HG02884 (cell line): ENCODE data around the gene KLHL33.
A peak's percentile ranks its signal among the peaks of the same experiment; 100 is the strongest.

ENCODE experiments used
- ATAC-seq: cut with Tn5 transposase; IDR thresholded peaks from one replicate; pipeline ENCODE4 v1.9.1; 2021; ENCODE audit warnings: mild to moderate bottlenecking, moderate library complexity; ENCODE audit not compliant: unreplicated experiment

KLHL33 gene

DNA sequence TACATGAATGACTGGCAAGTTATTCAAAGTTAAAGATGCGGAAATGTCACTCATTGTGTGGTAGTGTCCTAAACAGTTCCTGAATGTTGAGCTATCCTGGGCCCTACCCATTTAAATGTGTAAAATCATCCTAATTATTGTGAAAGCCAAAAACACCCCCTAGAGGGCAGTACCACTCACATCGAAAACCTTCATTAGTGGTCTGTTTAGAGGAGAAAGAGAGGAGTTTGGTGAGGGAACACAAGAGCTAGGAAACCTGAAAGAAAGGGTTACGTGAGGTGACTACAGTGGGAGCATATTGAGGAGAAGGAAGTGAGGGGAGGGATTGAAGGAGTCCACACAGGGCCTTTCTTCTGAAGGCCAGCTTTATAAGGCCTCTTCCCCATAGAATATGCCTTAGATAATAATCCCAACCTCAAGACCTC, 20.2 kb downstream of the KLHL33 start:
- ATAC-seq: peak; percentile 44

- ATAC-seq: no peak
Observed at GRCh38 chr14:20413744-20414082, 22.3 kb downstream of the KLHL33 start.

DNA sequence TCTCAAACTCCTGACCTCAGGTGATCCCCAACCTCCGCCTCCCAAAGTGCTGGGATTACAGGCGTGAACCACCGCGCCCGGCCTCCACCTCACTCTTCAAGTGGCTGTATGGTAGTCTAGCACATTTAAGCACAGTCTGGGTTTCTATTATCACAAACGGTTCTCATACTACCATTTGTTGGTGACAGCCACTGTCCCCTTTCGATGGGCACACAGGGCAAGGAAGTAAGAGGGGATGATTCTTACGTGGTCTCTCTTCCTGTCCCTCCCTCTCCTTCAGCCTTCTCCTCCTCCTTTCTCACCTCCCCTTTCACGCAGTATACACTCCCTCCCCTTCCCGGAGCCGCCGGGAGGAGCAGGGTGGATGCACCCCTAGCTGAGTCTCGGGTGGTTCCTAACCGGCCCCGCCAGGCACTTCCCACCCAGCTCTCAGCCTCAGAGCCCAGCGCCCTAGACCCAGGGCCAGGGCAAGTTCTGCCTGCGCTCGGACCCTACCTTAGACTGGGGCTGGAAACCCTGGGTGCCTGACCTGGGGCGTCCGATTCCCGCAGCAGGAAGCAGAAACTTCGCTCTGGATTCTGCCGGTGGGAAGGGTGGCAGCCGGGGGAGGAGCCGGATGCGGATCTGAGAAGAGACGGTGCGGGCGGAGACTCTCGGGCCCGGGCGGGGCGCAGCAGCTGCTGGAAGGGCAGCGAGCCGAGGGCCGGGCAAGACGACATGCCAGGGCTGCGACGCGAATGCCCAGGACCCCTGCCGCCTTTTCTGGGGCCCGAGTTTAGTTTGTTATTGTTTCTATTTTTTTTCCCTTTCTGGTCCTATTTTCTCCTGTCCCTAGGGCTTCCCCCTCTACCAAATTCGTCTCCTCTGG, 22.9 kb downstream of the KLHL33 start, which contains the start of gene TEP1:
TEP1 (minus strand) TSS at position 626 of the 868 bp plus-strand sequence. CDS start 5,062 bp downstream, outside the sequence.
- ATAC-seq: peak; percentile 56

- ATAC-seq: peak; percentile 43
Observed at GRCh38 chr14:20412411-20412810, 23.6 kb downstream of the KLHL33 start.

DNA sequence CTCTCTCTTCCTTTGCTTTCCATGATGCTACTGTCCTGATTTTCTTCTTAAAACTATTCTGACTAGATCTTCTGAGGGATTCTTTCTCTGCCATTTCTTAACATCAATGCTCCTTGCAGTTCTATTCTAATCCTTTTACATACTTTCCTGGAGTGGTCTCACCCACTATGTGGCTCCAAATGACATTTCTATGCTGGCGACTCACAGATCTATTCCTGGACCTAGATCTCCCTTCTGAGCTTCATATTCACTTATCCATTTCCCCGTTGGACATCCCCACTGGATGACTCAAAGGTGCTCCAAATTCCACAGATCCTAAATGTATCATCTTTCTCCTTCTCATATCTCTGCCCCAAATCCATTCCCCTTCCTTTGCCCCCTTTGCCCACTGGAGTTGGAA, 26.7 kb downstream of the KLHL33 start:
- no peak for ATAC-seq

GRCh38 chr14:20403521-20403920, 32.4 kb downstream of the KLHL33 start:
- no peak for ATAC-seq

- no peak for ATAC-seq
Observed at GRCh38 chr14:20400965-20401593, 34.9 kb downstream of the KLHL33 start.

DNA sequence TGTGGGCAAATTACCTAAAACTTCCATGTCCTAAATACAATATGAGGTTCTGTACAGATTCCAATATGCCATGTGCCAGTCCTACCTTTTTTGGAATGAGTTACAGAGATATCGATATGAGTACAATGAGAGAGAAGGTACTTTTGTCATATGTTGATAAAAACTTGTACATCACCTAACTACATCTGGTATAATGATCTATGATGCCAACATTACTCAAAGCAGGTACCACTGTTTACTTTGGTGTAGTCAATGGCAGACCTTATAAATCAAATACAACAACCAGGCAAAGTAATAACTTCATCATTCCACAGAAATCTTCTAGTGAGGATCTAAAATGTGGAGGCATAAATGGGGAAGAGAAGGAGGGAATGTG, 35.4 kb downstream of the KLHL33 start:
- ATAC-seq: no peak

DNA sequence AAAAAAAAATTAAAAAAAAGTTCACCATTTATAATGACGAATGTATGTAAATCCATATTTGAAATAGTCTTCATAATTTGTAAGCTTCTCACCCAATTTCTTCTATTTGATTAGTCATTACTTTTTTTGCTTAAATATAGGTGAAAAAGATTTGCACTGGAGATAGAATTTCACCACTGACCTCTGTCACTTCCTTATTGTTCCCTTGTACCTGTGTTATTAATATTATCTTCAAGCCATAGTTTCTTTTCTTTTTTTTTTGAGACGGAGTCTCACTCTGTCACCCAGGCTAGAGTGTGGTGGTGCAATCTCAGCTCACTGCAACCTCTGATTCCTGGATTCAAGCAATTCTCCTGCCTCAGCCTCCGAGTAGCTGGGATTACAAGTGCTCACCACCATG, 38.5 kb downstream of the KLHL33 start:
- no peak for ATAC-seq

- ATAC-seq: no peak
Observed at GRCh38 chr14:20391505-20391904, 44.5 kb downstream of the KLHL33 start.

GRCh38 chr14:20388159-20388558, 47.8 kb downstream of the KLHL33 start:
- no peak for ATAC-seq

DNA sequence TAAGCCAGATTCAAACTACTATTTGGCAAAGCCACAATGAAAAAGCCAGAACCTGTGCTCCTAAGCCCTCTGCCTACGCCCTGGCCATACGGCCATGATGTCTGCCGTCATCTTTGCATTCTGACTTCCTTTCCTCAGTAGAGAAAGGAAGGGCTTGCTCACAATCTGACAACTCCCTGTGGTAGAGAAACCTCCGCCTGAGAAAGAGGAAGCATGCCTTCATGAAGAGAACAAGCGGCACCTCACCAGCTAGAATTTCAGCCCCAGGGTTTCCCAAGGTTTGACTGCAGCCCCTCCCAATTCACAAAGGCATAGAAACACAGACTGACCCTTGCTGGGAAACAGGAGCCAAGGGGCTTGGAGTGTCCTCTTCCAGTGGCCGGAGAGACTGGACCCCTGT, 48.4 kb downstream of the KLHL33 start:
- ATAC-seq: peak; percentile 79

DNA sequence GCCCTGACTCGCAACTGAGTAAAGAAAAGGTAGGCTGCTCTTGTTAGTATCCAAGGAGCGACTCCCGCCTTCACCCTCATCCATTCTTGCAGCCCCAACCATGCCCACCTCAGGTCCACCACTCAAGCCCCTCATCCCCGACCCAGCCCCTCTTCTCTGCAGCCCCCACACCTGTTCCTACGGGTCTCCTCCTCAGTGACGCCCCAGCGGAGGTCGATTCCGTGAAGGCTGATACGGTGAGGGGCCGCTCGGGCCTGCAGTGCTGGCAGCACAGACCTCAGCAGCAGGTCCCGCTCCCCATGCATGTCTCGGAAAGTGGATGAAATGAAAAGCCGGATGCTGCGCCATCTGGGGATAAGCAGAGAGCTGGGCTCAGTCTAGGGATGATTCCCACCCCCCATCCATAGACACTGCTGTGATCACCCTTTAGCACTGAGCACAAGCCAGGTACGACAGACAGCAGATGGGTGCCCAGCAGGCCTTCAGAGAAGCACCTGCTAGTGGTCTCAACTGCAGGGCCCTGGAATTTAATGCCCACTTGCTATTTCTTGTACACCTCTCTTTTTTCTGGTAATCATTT, 49.6 kb downstream of the KLHL33 start:
- ATAC-seq: no peak

DNA sequence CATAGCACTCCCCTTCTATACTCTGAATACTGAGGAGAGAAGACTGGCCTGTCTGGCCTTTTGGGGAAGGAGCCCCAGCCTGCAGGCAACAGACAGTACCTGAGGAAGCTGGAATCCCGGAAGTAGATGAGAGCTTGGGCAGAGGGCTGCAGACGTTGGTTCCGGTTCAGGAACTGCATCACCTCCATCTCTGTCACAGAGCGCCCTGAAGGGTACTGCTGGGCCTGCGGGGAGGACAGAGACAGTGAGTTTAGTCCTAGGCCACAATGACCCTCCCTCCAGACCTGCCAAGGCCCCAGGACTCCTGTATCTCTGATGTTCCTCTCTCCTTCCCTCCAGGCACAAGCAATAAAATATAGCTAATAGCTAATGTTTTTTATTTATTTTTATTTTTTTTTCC, 51.1 kb downstream of the KLHL33 start:
- ATAC-seq: no peak

DNA sequence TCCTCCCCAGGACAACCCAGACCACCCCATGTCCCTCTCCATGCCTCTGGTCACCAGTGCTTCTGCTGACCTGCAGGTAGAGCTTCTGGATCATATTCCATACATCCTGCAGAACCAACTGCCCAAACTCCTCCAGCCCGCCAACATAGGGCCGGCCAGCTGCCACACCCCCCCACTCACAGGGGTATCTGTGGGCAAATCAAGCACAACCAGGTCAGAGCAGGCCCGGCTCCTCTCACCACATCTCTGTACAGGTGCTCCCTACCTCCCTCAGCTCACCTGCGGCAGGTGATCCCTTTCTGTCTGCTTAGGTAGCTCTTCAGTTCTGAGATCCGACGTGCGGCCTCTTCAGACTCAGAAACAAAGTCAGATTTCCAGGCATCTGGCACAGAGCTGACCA, 51.6 kb downstream of the KLHL33 start:
- ATAC-seq: no peak

DNA sequence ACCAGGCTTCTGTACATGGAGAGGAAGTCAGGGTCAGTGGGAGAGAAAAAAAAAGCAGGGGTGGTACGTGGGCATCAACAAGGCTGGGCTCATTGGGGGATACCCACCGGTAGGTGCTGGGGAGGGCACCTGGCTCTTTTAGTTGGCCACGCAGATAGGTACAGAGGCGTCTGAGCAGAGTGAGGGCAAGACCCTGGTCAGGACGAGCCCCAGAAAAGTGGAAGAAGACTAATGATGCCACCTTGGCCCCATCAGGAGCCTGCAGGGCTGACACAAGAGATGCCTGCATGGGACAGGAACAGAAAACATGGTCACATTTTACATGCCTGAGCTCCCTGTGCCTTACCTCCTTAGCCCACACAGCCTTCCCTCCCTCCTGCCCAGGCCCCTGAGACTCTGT, 52.3 kb downstream of the KLHL33 start:
- ATAC-seq: no peak

DNA sequence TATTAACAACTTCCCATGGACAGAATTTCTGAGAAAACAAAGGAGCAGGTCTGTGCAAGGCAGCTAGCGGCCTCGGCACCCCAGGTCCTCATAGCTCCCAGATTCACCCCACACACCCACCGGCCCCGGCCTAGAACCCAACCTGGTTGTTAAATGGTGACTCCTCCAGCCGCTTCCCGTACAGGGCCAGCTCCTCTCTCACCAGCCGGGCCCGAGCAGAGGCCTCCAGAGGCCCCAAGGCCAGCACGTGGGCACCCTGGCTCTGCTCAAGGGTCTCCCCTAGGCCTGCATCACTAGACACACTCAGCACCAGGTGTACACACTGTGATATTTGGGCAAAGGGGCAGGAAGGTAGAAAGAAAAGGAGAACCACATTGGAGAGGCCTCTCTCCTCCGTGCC, 52.9 kb downstream of the KLHL33 start:
- ATAC-seq: no peak

- ATAC-seq: no peak
Observed at GRCh38 chr14:20382526-20382925, 53.4 kb downstream of the KLHL33 start.

- no peak for ATAC-seq
Observed at GRCh38 chr14:20381341-20381740, 54.6 kb downstream of the KLHL33 start.

- no peak for ATAC-seq
Observed at GRCh38 chr14:20380681-20381080, 55.3 kb downstream of the KLHL33 start.

- no peak for ATAC-seq
Observed at GRCh38 chr14:20379743-20380142, 56.2 kb downstream of the KLHL33 start.

GRCh38 chr14:20377171-20377570, 58.8 kb downstream of the KLHL33 start:
- ATAC-seq: no peak
